Measurements from ENCODE around the gene ZNF337.

- TF ChIP-seq CTCF (IDR thresholded peaks at IDR 0.05) = no peak
- no peak for TF ChIP-seq POLR2A (IDR thresholded peaks at IDR 0.05)
Measured at GRCh38 chr20:25739615-25740320, 43.1 kb upstream of the ZNF337 start.
